GM11168 (cell line): Measurements from ENCODE around the gene HAO1.
"Not testable (repeated sequence)": the region's sequence is repeated elsewhere in the genome, so short reads cannot be mapped to it uniquely, and the experiment has no call there.

Experiments used
- in situ Hi-C: fragments of 300-500 bp; cut with MboI; formaldehyde crosslinking; loops from one replicate; pipeline ENCODE4 v1.12.0; 2022; ENCODE audit warnings: low sequenced_read_pairs; ENCODE audit not compliant: unreplicated experiment

HAO1 gene

DNA sequence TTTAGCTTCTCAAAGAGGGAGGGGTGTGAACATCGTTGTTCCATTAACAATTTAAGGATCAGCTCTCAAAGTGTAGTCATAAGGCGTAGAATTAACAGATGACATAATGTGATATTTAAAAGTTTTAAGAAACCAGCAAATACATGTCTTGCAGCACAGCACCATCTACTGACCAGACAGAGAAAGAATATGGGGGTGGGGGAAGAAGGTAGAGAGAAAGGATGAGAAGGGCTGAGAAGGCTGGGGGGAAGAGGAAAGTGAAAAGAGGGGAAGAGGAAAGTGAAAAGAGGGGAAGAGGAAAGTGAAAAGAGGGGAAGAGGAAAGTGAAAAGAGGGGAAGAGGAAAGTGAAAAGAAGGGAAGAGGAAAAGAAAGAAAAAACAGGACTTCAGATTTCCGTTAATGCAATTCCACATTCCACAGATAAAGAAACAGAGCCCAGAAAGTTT is 80.9 kb downstream of the HAO1 start:
- in situ Hi-C loops = loop anchor here (25.0 kb wide), 1 partner anchor 1022 kb away; no protein-coding TSS in a partner anchor

DNA sequence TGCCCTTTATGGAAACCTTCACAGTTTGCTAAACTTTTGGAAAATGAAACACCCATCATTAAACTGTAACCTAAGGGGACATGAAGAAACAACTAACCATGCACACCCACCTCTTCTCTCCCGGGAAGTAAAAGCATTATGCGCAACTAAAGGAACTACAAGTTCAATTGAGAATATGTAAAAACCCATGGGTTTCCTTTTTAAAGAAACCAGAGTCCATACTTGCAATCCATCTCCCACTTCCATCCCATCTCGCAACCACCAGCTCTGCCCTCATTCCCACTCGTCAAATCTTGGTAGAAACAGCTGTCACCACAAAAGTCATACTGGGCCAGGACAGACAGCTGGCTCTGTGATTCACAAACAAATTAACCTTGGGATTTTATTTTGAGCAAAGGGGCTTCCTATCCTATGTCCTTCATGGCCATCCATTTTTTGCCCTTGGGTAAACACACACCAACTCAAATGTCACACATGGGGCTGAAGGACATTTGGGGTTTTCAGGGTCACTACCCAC is 81.5 kb downstream of the HAO1 start:
- in situ Hi-C loops = loop anchor here (25.0 kb wide), 1 partner anchor 1021 kb away; no protein-coding TSS in a partner anchor

DNA sequence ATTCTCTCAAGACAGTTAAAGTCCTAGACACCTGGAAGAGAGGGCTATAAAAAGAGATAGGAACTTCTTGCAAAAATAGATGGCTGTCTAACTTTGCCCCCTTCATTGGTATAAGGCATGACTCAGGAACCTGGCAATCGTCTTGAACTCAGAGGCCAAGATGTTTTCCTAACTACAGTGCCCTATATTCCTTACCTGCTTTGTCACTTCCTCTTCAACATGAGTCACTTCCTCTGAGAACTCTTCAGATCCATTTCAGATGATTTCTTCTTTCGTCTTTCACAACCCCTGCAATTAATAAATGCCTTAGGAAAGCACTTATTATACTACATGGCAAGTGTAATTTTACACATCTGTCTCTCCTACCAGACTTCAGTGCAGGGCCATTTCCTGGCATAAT is 83.5 kb downstream of the HAO1 start:
- in situ Hi-C loops = loop anchor here (25.0 kb wide), 1 partner anchor 1019 kb away; no protein-coding TSS in a partner anchor

DNA sequence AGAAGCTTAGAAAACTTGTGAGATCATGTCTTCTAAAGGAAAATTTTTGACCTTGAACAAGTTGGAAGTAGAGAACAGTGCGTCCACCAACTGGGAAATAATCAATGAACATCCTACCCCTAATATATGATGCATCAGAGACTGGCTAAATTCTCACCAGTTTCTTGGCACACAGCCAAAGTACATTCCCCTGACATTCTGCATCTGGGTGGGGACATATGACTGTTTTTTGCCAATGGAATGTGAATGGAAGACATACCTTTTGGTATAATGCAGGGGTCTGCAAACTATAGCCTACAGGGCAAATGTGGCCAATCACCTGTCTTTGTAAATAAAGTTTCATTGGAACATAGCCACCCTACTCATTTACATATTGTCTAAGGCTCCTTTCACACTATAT is 84.7 kb downstream of the HAO1 start:
- in situ Hi-C loops = loop anchor here (25.0 kb wide), 1 partner anchor 1018 kb away; no protein-coding TSS in a partner anchor

DNA sequence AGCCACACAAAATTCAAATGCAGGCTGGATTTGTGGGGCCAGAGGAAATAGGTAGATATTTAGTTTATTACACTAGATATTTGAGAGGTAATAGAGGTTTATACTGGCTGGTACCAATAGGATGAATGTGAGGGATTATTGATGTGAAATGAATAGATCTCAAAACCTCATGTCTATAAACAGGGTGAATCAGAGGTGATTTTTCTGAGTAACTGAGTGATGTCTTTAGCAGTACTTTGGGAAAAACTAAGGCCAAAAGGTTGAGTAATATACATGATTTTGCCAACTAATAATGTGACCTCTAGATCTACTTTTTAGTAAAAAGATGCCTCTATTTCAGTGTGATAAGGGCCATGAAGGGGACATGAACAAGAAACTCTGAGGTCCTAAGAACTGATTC is 86.8 kb downstream of the HAO1 start:
- in situ Hi-C loops = loop anchor here (25.0 kb wide), 1 partner anchor 1016 kb away; no protein-coding TSS in a partner anchor

DNA sequence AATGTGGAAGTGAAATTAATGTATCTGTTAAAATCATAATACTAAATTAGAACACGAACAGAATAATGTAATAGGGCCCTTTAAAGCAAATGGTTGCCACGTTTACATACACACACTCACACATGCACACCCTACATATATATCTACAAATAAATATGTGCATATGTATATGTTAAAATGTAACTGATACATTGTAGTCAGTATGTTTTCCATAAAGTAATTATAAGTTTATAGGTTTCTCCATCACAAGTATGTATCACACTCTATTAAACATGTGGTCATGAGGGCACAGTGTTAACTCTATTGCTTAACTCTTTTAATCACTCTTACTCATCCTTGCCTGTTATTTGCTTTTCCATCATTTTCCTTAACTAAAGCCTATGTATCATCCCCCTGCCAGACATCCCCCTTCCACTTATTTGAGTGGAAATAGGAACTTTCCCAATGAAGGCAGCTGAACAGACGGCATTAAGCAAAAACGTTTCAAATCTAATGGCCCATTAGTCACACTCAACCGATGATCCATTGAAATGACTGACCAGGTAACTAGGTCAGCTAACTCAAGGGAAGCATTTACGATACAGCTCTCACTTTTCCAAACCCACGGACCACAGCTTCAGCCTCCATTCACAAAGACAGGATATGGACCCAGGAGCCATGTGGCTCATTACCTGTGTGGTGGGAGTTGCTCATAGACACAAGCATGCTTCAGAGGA is 89.3 kb downstream of the HAO1 start:
- in situ Hi-C loops = loop anchor here (25.0 kb wide), 1 partner anchor 1014 kb away; no protein-coding TSS in a partner anchor

DNA sequence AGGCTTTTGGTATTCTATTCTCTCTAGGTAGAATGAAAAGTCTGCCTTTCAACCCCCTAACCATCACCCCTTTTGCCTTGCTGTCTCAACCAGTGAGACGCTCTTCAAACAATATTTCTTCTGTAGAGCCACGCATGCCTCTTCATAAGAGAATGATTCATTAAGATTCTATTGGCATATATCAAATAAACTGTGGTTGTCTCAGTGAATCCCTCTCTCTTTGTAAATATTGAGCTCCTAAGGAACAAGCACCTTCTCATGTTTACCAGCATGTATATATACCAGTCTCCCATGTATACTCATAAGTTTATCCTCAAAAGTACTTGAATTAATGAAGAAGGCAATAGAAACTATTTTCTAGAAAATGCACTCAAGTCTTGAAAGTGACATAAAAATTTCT is 90.6 kb downstream of the HAO1 start:
- in situ Hi-C loops = loop anchor here (25.0 kb wide), 1 partner anchor 1012 kb away; no protein-coding TSS in a partner anchor

DNA sequence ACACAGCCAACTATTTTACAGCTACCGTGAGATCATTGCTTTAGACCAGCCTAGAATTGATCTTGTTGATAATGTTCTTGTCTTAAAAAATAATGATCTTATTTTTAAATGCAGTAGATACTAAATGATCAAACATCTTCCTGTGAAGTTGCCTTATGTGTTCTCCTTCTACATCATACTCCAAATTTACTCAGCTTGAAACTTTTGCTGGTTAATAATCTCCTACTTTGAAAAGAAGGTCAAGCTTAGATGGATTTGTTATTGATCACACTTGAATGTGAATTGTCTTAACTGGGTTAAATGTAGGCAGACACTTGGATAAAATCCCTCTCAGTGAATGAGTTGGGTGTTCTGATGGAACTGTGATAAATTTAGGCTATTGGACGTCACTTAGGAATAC is 91.9 kb downstream of the HAO1 start:
- in situ Hi-C loops = no loop called here

DNA sequence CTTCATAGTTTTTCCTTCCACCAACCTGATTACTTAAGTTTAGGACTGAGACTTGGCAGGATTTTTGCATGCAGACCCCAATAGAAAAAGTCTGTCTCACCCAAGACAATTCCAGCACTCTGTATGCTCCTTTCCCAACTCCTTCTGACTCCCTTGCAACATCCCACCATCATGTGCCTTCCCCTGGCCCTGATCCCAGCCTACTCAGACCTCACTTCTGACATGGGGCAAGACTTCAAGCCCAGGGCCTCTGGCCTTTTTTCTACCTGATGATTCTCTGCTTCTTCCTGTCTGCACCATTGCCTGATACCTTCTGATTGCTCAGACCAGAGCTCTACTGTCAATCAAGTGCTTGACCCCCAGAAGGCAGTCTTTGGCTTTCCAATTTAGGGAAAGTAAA is 96.6 kb downstream of the HAO1 start:
- in situ Hi-C loops = no loop called here

DNA sequence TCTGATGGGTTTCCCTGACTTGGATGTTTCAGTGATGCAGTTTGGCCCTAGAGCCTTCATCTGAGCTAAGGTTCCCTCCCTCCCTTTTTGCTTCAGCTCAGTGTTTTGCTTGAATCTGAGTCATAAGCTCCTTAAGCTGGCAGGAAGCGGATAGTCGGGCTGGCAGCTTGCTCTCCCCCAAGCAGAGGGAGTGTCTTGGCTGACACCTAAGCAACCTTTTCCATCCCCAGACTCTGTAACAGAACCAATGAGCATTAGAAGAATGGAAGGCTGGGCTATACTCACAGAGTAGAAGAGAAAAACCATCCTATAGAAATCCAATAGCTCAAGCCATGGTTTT is 98.3 kb downstream of the HAO1 start:
- in situ Hi-C loops = no loop called here

DNA sequence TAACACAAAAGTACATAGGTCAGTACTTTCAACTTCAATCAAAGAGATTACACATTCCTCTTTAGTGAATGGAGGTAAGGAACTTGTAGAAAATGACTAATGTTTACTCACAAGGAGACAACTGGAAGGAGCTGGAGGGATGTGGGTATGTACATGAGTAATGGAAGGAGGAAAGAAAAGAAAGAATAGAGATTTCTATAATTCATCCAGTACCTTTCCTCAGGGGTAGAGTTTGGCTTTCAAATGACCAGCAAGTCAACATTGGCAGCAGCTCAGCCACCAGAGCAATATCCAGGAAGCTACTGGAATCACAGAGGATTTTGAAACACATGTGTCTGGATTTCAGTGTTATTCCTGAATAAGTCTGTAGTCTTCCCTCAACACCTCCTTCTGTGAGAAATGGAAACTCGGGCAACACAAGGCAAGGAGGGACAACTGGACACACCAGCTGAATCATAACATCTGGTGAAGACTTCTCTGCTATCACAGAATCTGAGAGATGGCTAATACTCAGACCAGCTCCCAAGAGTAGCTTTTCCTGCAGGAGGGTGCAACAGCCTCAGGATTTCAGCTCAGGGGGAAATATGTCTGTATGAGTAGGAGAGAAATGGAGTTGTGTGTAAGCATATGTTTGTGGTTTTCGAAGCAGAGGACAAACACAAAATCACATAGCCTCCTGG is 98.8 kb downstream of the HAO1 start:
- in situ Hi-C loops = no loop called here

DNA sequence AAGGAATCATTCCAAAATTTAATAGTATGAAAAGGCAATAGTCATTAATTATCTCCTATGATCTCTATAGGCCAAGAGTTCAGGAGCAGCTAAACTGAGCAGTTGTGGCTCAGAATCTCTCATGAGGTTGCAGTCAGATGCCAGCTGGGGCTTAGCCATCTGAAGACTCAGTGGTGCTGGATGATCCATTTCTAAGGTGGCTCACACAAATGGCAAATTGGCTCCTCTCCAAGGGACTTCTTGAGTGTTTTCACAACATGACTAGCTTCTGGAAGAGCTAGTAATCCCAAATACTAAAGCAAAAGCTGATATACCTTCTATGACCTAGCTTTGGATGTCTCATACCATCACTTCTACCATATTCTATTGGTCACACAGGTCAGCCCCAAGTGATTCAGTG is 104.2 kb downstream of the HAO1 start:
- in situ Hi-C loops = no loop called here

DNA sequence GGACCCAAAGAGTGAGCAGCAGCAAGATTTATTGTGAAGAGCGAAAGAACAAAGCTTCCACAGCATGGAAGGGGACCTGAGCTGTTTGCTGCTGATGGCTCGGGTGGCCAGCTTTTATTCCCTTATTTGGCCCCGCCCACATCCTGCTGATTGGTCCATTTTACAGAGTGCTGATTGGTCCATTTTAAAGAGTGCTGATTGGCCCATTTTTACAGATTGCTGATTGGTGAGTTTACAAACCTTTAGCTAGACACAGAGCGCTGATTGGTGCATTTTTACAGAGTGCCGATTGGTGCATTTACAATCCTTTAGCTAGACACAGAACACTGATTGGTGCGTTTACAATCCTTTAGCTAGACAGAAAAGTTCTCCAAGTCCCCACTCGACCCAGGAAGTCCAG is 105.8 kb downstream of the HAO1 start:
- in situ Hi-C loops = not testable (repeated sequence)
